OCI-LY3 (cell line): Measurements from ENCODE around the gene TRPV6.

Experiments
- H2AFZ ChIP-seq: fragments of 200-600, 300-600 bp; shearing (Covaris generic); 2 replicates; pipeline ENCODE4 v1.6.0; 2014; ENCODE audit warnings: antibody characterized with exemption, low read depth, low read length
- H3K27ac ChIP-seq: fragments of 200-600, 300-600 bp; sonication (generic); 2 replicates; pipeline ENCODE4 v1.5.1; 2014; ENCODE audit warnings: mild to moderate bottlenecking, low read length, moderate library complexity, mixed read lengths
- H3K27me3 ChIP-seq: fragments of 200-600, 300-600 bp; sonication (generic); 2 replicates; pipeline ENCODE4 v1.6.1; 2014; ENCODE audit warnings: low read depth, low read length, mixed read lengths
- H3K36me3 ChIP-seq: fragments of 200-600, 300-600 bp; sonication (generic); replicated peaks from 2 replicates; pipeline ENCODE3; 2014; ENCODE audit warnings: low read depth, low read length, mixed read lengths
- H3K4me1 ChIP-seq: fragments of 300-600, 200-600 bp; sonication (generic); 2 replicates; pipeline ENCODE4 v1.6.1; 2014; ENCODE audit warnings: low read length, mixed read lengths
- H3K4me2 ChIP-seq: fragments of 200-600, 300-600 bp; sonication (generic); 2 replicates; pipeline ENCODE4 v1.6.1; 2014; ENCODE audit warnings: low read length, mixed read lengths
- H3K4me3 ChIP-seq: fragments of 300-600, 200-600 bp; sonication (generic); 2 replicates; pipeline ENCODE4 v1.5.1; 2014; ENCODE audit warnings: antibody characterized with exemption, mild to moderate bottlenecking, low read length, moderate library complexity
- H3K79me2 ChIP-seq: fragments of 300-600, 200-600 bp; shearing (Covaris generic); 2 replicates; pipeline ENCODE4 v1.6.1; 2014; ENCODE audit warnings: mild to moderate bottlenecking, low read length, mixed read lengths
- H3K9ac ChIP-seq: fragments of 300-600, 200-600 bp; shearing (Covaris generic); 2 replicates; pipeline ENCODE4 v1.6.0; 2014; ENCODE audit warnings: mild to moderate bottlenecking, low read length, moderate library complexity
- H3K9me3 ChIP-seq: fragments of 200-600, 300-600 bp; shearing (Covaris generic); 2 replicates; pipeline ENCODE4 v1.6.1; 2014; ENCODE audit warnings: low read length, mixed read lengths; ENCODE audit not compliant: insufficient read depth
- H4K20me1 ChIP-seq: fragments of 200-600, 300-600 bp; sonication (generic); 2 replicates; pipeline ENCODE4 v1.6.1; 2016; ENCODE audit warnings: low read length, mixed read lengths; ENCODE audit not compliant: insufficient read depth
- CTCF ChIP-seq: fragments of 200-600, 300-600 bp; sonication (generic); IDR thresholded peaks from 2 replicates; pipeline ENCODE4 v1.5.1; 2014; ENCODE audit warnings: antibody characterized with exemption, low read length, low read depth
- EZH2phosphoT487 ChIP-seq: fragments of 200-600 bp; shearing (Covaris generic); IDR thresholded peaks from 2 replicates; pipeline ENCODE4 v1.6.1; 2018; ENCODE audit warnings: antibody characterized with exemption, mixed run types, low read depth

TRPV6 gene

GRCh38 chr7:142925413-142925812 is 39.9 kb upstream of the TRPV6 start:
- Histone ChIP-seq H3K4me3 (no peak overlapping the region), H3K9ac (no peak overlapping the region), H2AFZ (no peak overlapping the region), H3K27ac (no peak overlapping the region), H3K36me3 (no peaks in the 10 kb centered on the region), H3K27me3 (peaks cover 5% of the 10 kb centered on the region; the same call in 1 of the 2 replicates), H3K4me2 (no peak overlapping the region), H3K79me2 (no peaks in the 10 kb centered on the region), H3K9me3 (no peaks in the 10 kb centered on the region), H4K20me1 (no peaks in the 10 kb centered on the region), H3K4me1 (peaks cover 12% of the 10 kb centered on the region)
- TF ChIP-seq EZH2phosphoT487, result no peak
- peak; percentile 33 for TF ChIP-seq CTCF

GRCh38 chr7:142923391-142923790 is 37.8 kb upstream of the TRPV6 start:
- Histone ChIP-seq H3K4me1 (peaks cover 12% of the 10 kb centered on the region), H3K79me2 (no peaks in the 10 kb centered on the region), H2AFZ (no peak overlapping the region), H3K4me2 (no peak overlapping the region), H3K27me3 (peaks cover 7% of the 10 kb centered on the region), H3K36me3 (no peaks in the 10 kb centered on the region), H3K4me3 (no peak overlapping the region), H3K9me3 (no peaks in the 10 kb centered on the region), H3K9ac (no peak overlapping the region), H4K20me1 (no peaks in the 10 kb centered on the region), H3K27ac (no peak overlapping the region)
- TF ChIP-seq CTCF (no peak), EZH2phosphoT487 (no peak)

- H3K79me2 ChIP-seq, result no peaks in the 10 kb centered on the region
- H3K9me3 ChIP-seq, result no peaks in the 10 kb centered on the region
- H3K4me1 ChIP-seq, result no peaks in the 10 kb centered on the region
- H3K9ac ChIP-seq, result no peak overlapping the region
- no peak for TF ChIP-seq EZH2phosphoT487
- no peak for TF ChIP-seq CTCF
- H4K20me1 ChIP-seq, result no peaks in the 10 kb centered on the region
- no peaks in the 10 kb centered on the region for H3K36me3 ChIP-seq
- H3K4me2 ChIP-seq, result no peak overlapping the region
- no peak overlapping the region for H2AFZ ChIP-seq
- H3K27me3 ChIP-seq, result peaks cover 26% of the 10 kb centered on the region
- no peak overlapping the region for H3K4me3 ChIP-seq
- no peak overlapping the region for H3K27ac ChIP-seq
Measured at GRCh38 chr7:142919656-142920055, 34.1 kb upstream of the TRPV6 start.

GRCh38 chr7:142918901-142919300 is 33.4 kb upstream of the TRPV6 start:
- no peak overlapping the region for H2AFZ ChIP-seq
- H4K20me1 ChIP-seq, result no peaks in the 10 kb centered on the region
- TF ChIP-seq CTCF (no peak), EZH2phosphoT487 (no peak)
- no peaks in the 10 kb centered on the region for H3K4me1 ChIP-seq
- H3K4me2 ChIP-seq, result no peak overlapping the region
- no peak overlapping the region for H3K4me3 ChIP-seq
- peaks cover 31% of the 10 kb centered on the region for H3K27me3 ChIP-seq
- H3K9me3 ChIP-seq, result no peaks in the 10 kb centered on the region
- no peak overlapping the region for H3K9ac ChIP-seq
- no peaks in the 10 kb centered on the region for H3K36me3 ChIP-seq
- no peaks in the 10 kb centered on the region for H3K79me2 ChIP-seq
- H3K27ac ChIP-seq, result no peak overlapping the region
